ENCODE measurements around the gene MED15. TPM values are rescaled to one million over a fixed set of nuclear protein-coding genes. Genes with fewer than 3 reads are reported as not detected.
A peak's percentile ranks its signal among the peaks of the same experiment; 100 is the strongest.
"Not testable (repeated sequence)": the region's sequence is repeated elsewhere in the genome, so short reads cannot be mapped to it uniquely, and the experiment has no call there.

MED15 gene
- total RNA-seq, 3 donors from 2014 or later (not counting 1 experiment from before 2014, with no cell fraction given) = 269 to 291 (median 270) TPM

DNA sequence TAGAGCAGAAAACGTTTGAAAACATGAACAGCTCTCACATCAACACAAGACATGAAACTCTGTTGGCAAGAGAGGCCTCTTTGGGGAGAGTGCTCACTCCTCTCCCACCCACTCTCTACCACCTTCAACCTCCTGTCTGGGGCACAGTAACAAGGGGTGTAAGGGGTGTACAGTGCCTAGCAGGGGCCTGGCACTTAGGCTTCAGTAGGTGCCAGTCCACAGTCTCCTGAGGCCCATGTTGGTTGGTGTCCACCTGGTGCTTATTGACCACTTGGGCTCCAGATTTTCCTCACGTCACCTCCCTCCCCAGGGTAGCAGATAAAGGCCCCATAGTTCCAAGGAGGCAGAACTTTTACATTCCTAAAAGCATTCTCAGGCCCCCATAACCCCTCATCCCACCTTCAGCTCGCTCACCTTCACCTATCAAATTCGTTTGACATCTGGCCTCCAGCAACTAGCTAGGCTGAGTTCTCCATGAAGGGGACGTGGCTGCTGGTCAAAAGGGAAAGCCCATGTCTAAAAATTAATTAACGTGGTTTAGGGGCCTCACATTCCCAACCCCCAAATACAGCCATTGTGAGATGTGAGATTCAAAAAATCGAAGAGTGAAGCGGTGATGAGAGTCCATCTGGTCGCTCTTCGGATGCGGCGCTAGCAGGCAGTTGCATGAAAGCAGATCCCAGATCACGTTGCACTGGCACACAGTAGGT, 712 bp upstream of the MED15 start:
- Mint-ChIP-seq H3K27me3 (ENCODE audit: low read depth in 2 of 2) (no peaks in the 10 kb centered on the region), H3K9me3 (no peaks in the 10 kb centered on the region), H3K36me3 (no peaks in the 10 kb centered on the region), H3K4me1 (peaks cover 45 to 46% of the 10 kb centered on the region in 2 donors), H3K4me3 (peak overlapping the region; percentile 98), H3K27ac (peak overlapping the region; percentile 95 to 98)
- Histone ChIP-seq H3K27me3 (ENCODE audit: control insufficient read depth, insufficient read depth, low read length) (no peaks in the 10 kb centered on the region), H3K36me3 (ENCODE audit: control insufficient read depth, insufficient read depth, low read length) (no peaks in the 10 kb centered on the region), H3K27ac (ENCODE audit: low read length) (peak overlapping the region; percentile 91), H3K4me1 (ENCODE audit: control insufficient read depth, insufficient read depth, low read length) (peaks cover 42% of the 10 kb centered on the region), H3K9me3 (ENCODE audit: control insufficient read depth, insufficient read depth, low read length) (no peaks in the 10 kb centered on the region), H3K4me3 (ENCODE audit: low read length) (peak overlapping the region; percentile 90)
- TF ChIP-seq, protein P1, sequence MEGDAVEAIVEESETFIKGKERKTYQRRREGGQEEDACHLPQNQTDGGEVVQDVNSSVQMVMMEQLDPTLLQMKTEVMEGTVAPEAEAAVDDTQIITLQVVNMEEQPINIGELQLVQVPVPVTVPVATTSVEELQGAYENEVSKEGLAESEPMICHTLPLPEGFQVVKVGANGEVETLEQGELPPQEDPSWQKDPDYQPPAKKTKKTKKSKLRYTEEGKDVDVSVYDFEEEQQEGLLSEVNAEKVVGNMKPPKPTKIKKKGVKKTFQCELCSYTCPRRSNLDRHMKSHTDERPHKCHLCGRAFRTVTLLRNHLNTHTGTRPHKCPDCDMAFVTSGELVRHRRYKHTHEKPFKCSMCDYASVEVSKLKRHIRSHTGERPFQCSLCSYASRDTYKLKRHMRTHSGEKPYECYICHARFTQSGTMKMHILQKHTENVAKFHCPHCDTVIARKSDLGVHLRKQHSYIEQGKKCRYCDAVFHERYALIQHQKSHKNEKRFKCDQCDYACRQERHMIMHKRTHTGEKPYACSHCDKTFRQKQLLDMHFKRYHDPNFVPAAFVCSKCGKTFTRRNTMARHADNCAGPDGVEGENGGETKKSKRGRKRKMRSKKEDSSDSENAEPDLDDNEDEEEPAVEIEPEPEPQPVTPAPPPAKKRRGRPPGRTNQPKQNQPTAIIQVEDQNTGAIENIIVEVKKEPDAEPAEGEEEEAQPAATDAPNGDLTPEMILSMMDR (IDR thresholded peaks at IDR 0.05) = no peak
- DNase-seq (no peak), ATAC-seq (no peak)
- WGBS (ENCODE audit: insufficient coverage) = 83% methylated on average over 13 of the region's 13 CpGs
- intact Hi-C loops (cut with micrococcal nuclease) = loop anchor here (1.0 kb wide), 1 partner anchor 10 kb away; no protein-coding TSS in a partner anchor

DNA sequence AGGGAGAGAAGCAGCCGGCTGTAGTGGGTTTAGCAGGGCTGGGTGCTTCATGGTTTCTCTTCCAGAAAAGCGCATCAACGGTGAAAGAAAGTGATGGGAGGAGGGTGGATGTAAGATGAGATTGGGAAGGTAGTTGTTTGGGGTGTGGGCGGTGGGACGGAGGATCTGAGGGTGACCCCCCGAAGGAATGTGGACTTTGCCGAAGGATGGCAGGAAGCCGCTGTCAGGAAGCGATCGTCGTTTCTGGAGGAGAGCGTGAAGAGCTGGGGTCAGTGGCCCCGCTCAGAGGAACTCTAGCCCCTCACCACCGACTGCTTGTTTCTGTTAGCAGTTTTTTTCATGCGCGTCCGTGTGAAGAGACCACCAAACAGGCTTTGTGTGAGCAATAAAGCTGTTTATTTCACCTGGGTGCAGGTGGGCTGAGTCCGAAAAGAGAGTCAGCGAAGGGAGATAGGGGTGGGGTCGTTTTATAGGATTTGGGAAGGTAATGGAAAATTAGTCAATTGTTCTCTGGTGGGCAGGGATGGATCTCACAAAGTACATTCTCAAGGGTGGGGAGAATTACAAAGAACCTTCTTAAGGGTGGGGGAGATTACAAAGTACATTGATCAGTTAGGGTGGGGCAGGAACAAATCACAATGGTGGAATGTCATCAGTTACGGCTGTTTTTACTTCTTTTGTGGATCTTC, 801 bp downstream of the MED15 start:
- H3K36me3 Mint-ChIP-seq; H3K27me3 Mint-ChIP-seq (ENCODE audit: low read depth in 2 of 2); DNase-seq; H3K36me3 ChIP-seq (ENCODE audit: control insufficient read depth, insufficient read depth, low read length); ATAC-seq; H3K27me3 ChIP-seq (ENCODE audit: control insufficient read depth, insufficient read depth, low read length); H3K9me3 ChIP-seq (ENCODE audit: control insufficient read depth, insufficient read depth, low read length); H3K9me3 Mint-ChIP-seq: not testable (repeated sequence)
- H3K4me1 ChIP-seq (ENCODE audit: control insufficient read depth, insufficient read depth, low read length) = peaks cover 42% of the 10 kb centered on the region
- peak overlapping the region; percentile 95 to 98 for H3K27ac Mint-ChIP-seq
- peak overlapping the region; percentile 91 for H3K27ac ChIP-seq (ENCODE audit: low read length)
- WGBS (ENCODE audit: insufficient coverage) = 5% methylated on average over 21 of the region's 21 CpGs
- H3K4me3 ChIP-seq (ENCODE audit: low read length) = peak overlapping the region; percentile 90
- H3K4me1 Mint-ChIP-seq = peaks cover 54 to 56% of the 10 kb centered on the region in 2 donors
- peak overlapping the region; percentile 98 for H3K4me3 Mint-ChIP-seq
- intact Hi-C loops (cut with micrococcal nuclease) = loop anchor here (2.0 kb wide), 1 partner anchor 61 kb away; no protein-coding TSS in a partner anchor

DNA sequence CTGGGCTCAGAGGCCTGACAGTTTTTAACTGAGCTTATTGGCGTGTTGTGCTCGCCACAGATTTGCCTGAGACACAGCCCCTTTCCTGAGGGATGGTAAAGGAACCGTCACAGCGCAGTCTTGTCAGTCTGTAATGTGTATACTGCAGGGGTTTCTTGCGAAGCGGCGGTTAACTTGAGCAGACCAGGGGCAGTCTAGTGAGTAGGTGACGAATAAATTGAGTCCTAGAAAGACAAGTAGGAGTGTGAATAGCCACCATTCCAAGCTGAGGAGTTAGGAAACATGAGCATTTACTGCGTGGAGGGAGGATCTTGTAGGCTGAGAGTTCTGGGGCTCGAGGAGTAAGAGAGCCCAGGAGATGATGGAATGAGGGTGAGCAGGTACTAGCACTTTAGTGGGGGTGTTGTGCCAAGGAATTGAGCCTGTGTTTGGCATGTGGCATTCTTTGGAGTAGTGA, 1.4 kb downstream of the MED15 start:
- no peak for ATAC-seq
- Mint-ChIP-seq H3K36me3 (no peaks in the 10 kb centered on the region), H3K27ac (peak overlapping the region; percentile 95 to 98), H3K27me3 (ENCODE audit: low read depth in 2 of 2) (no peaks in the 10 kb centered on the region), H3K4me3 (peak overlapping the region; percentile 98), H3K4me1 (peaks cover 60 to 61% of the 10 kb centered on the region in 2 donors), H3K9me3 (no peaks in the 10 kb centered on the region)
- intact Hi-C loops (cut with micrococcal nuclease) = loop anchor here (2.0 kb wide), 1 partner anchor 60 kb away; no protein-coding TSS in a partner anchor
- H3K4me1 ChIP-seq (ENCODE audit: control insufficient read depth, insufficient read depth, low read length) = peaks cover 44% of the 10 kb centered on the region
- H3K27ac ChIP-seq (ENCODE audit: low read length) = peak overlapping the region; percentile 28
- H3K9me3 ChIP-seq (ENCODE audit: control insufficient read depth, insufficient read depth, low read length) = no peaks in the 10 kb centered on the region
- TF ChIP-seq, protein P1 (IDR thresholded peaks at IDR 0.05) = no peak
- H3K27me3 ChIP-seq (ENCODE audit: control insufficient read depth, insufficient read depth, low read length) = no peaks in the 10 kb centered on the region
- no peak for DNase-seq
- 48% methylated on average over 10 of the region's 10 CpGs for WGBS (ENCODE audit: insufficient coverage)
- H3K4me3 ChIP-seq (ENCODE audit: low read length) = peak overlapping the region; percentile 18
- H3K36me3 ChIP-seq (ENCODE audit: control insufficient read depth, insufficient read depth, low read length) = peaks cover 3% of the 10 kb centered on the region
